MM.1S (cell line): ENCODE data around the gene NEIL1.

Experiments
- DNase-seq: peaks from one replicate; pipeline ENCODE4 v3.0.0-alpha.2; 2015
- H2AFZ ChIP-seq: fragments of 300-600 bp; sonication (generic); 2 replicates; pipeline ENCODE4 v1.6.0; 2016; ENCODE audit warnings: antibody characterized with exemption, low read length
- H3F3A ChIP-seq: fragments of 300-600 bp; sonication (generic); 2 replicates; pipeline ENCODE4 v1.6.1; 2016; ENCODE audit warnings: mild to moderate bottlenecking, antibody characterized with exemption, low read length, moderate library complexity, mixed read lengths; ENCODE audit not compliant: insufficient read depth
- H3K27ac ChIP-seq: fragments of 300-600 bp; sonication (generic); 2 replicates; pipeline ENCODE4 v1.5.1; 2016; ENCODE audit warnings: mild to moderate bottlenecking, low read length
- H3K27me3 ChIP-seq: fragments of 300-600 bp; sonication (generic); replicated peaks from 2 replicates; pipeline ENCODE4 v1.6.0; 2016; ENCODE audit warnings: low read length; ENCODE audit not compliant: insufficient read depth
- H3K36me3 ChIP-seq: fragments of 300-600 bp; sonication (generic); replicated peaks from 2 replicates; pipeline ENCODE4 v1.6.1; 2016; ENCODE audit warnings: mild to moderate bottlenecking, low read length, mixed read lengths; ENCODE audit not compliant: insufficient read depth
- H3K4me1 ChIP-seq: fragments of 300-600 bp; sonication (generic); 2 replicates; pipeline ENCODE4 v1.6.1; 2016; ENCODE audit warnings: low read length, mixed read lengths
- H3K4me2 ChIP-seq: fragments of 300-600 bp; sonication (generic); 2 replicates; pipeline ENCODE4 v1.6.0; 2016; ENCODE audit warnings: low read depth, low read length
- H3K4me3 ChIP-seq: fragments of 300-600 bp; sonication (generic); 2 replicates; pipeline ENCODE4 v1.5.1; 2016; ENCODE audit warnings: low read length, mixed read lengths
- H3K79me2 ChIP-seq: fragments of 300-600 bp; sonication (generic); 2 replicates; pipeline ENCODE4 v1.6.1; 2016; ENCODE audit warnings: mixed run types, low read length, mixed read lengths
- H3K9ac ChIP-seq: fragments of 300-600 bp; sonication (generic); 2 replicates; pipeline ENCODE4 v1.6.1; 2016; ENCODE audit warnings: low read length, mixed read lengths
- H3K9me2 ChIP-seq: fragments of 300-600 bp; sonication (generic); replicated peaks from 2 replicates; pipeline ENCODE4 v1.6.1; 2016; ENCODE audit warnings: mild to moderate bottlenecking, low read length, mixed read lengths; ENCODE audit not compliant: insufficient read depth
- H3K9me3 ChIP-seq: fragments of 300-600 bp; sonication (generic); replicated peaks from 2 replicates; pipeline ENCODE4 v1.6.1; 2016; ENCODE audit warnings: mild to moderate bottlenecking, low read length, mixed read lengths; ENCODE audit not compliant: insufficient read depth
- H4K20me1 ChIP-seq: fragments of 300-600 bp; sonication (generic); 2 replicates; pipeline ENCODE4 v1.6.1; 2016; ENCODE audit warnings: mild to moderate bottlenecking, low read length, moderate library complexity, mixed read lengths; ENCODE audit not compliant: insufficient read depth
- EZH2 ChIP-seq: fragments of 300-600 bp; sonication (generic); optimal IDR thresholded peaks from 2 replicates; pipeline ENCODE3; 2017; ENCODE audit warnings: low read depth, mild to moderate bottlenecking, antibody characterized with exemption, low read length, mixed read lengths
- EZH2phosphoT487 ChIP-seq: fragments of 300-600 bp; sonication (generic); IDR thresholded peaks from 2 replicates; pipeline ENCODE4 v1.6.1; 2018; ENCODE audit warnings: antibody characterized with exemption, low read length
- TF ChIP-seq, protein P1 (sequence below): fragments of 300-600 bp; sonication (generic); IDR thresholded peaks from 2 replicates; pipeline ENCODE4 v1.5.1; 2016; ENCODE audit warnings: antibody characterized with exemption, low read length, mixed read lengths

Gene NEIL1

GRCh38 chr15:75349851-75350588, 3.2 kb downstream of the NEIL1 start:
- Histone ChIP-seq H3K27ac (no peak overlapping the region), H3K79me2 (no peaks in the 10 kb centered on the region), H3K4me3 (no peak overlapping the region), H4K20me1 (no peaks in the 10 kb centered on the region), H2AFZ (no peak overlapping the region), H3K27me3 (no peaks in the 10 kb centered on the region), H3F3A (no peaks in the 10 kb centered on the region), H3K9me2 (no peaks in the 10 kb centered on the region), H3K9ac (no peak overlapping the region), H3K9me3 (no peaks in the 10 kb centered on the region), H3K4me2 (no peak overlapping the region), H3K4me1 (no peaks in the 10 kb centered on the region), H3K36me3 (no peaks in the 10 kb centered on the region)
- no peak for DNase-seq
- no peak for TF ChIP-seq EZH2
- TF ChIP-seq, protein P1, sequence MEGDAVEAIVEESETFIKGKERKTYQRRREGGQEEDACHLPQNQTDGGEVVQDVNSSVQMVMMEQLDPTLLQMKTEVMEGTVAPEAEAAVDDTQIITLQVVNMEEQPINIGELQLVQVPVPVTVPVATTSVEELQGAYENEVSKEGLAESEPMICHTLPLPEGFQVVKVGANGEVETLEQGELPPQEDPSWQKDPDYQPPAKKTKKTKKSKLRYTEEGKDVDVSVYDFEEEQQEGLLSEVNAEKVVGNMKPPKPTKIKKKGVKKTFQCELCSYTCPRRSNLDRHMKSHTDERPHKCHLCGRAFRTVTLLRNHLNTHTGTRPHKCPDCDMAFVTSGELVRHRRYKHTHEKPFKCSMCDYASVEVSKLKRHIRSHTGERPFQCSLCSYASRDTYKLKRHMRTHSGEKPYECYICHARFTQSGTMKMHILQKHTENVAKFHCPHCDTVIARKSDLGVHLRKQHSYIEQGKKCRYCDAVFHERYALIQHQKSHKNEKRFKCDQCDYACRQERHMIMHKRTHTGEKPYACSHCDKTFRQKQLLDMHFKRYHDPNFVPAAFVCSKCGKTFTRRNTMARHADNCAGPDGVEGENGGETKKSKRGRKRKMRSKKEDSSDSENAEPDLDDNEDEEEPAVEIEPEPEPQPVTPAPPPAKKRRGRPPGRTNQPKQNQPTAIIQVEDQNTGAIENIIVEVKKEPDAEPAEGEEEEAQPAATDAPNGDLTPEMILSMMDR, result no peak
- TF ChIP-seq EZH2phosphoT487, result no peak

DNA sequence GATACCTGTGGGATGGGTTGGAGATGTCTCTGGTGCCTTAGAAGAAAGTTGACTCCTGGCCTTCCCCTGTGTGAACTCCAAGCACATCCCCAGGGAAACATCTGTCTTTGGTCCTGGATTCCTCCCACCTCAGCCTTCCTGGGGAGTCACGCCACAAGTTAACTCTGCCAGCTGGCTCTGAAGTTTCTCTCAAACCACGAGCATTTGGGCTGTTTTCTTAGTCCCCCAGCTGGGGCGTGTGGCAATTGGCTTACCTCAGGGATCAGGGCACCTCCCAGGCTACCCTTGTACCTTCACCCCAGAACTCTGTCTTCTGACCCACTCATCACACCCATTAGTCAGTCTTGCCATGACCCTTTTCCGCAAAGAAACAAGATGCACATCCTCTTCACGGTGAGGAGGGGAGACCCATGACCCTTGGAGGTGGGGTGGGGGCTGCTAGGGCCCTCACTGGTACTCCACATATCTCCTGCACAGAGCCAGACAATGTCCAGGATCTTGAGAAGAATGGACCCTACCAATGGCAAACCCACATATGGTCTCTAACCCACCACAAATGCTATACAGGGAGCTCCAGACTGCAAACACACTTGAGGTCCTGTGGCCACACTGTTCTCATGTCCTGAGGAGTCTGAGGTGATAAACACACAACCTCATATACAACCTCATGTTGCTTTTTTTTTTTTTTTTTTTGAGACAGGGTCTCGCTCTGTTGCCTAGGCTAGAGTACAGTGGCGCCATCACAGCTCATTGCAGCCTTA, 3.9 kb downstream of the NEIL1 start:
- no peak overlapping the region for H2AFZ ChIP-seq
- H4K20me1 ChIP-seq, result no peaks in the 10 kb centered on the region
- no peaks in the 10 kb centered on the region for H3K79me2 ChIP-seq
- TF ChIP-seq, protein P1, result no peak
- TF ChIP-seq EZH2 (no peak), EZH2phosphoT487 (no peak)
- H3K9me2 ChIP-seq, result no peaks in the 10 kb centered on the region
- H3K27ac ChIP-seq, result no peak overlapping the region
- H3K9ac ChIP-seq, result no peak overlapping the region
- DNase-seq, result no peak
- H3K27me3 ChIP-seq, result no peaks in the 10 kb centered on the region
- H3F3A ChIP-seq, result no peaks in the 10 kb centered on the region
- H3K36me3 ChIP-seq, result no peaks in the 10 kb centered on the region
- H3K4me1 ChIP-seq, result no peaks in the 10 kb centered on the region
- no peaks in the 10 kb centered on the region for H3K9me3 ChIP-seq
- no peak overlapping the region for H3K4me3 ChIP-seq
- H3K4me2 ChIP-seq, result no peak overlapping the region

- DNase-seq, result no peak
- Histone ChIP-seq H4K20me1 (no peaks in the 10 kb centered on the region), H3K9me2 (no peaks in the 10 kb centered on the region), H3K9ac (no peak overlapping the region), H3K9me3 (no peaks in the 10 kb centered on the region), H3K36me3 (no peaks in the 10 kb centered on the region), H2AFZ (no peak overlapping the region), H3K79me2 (no peaks in the 10 kb centered on the region), H3K27me3 (no peaks in the 10 kb centered on the region), H3K4me2 (no peak overlapping the region), H3K4me1 (no peaks in the 10 kb centered on the region), H3F3A (no peaks in the 10 kb centered on the region), H3K4me3 (no peak overlapping the region), H3K27ac (no peak overlapping the region)
- TF ChIP-seq EZH2 (no peak), EZH2phosphoT487 (no peak)
- TF ChIP-seq, protein P1, result no peak
These were observed 5.6 kb downstream of the NEIL1 start for GRCh38 chr15:75352186-75353080.
